HepG2 (cell line): Measurements from ENCODE around the gene ISY1. TPM values are rescaled to one million over a fixed set of nuclear protein-coding genes. Genes with fewer than 3 reads are reported as not detected.

Experiments
- ATAC-seq: fragments of 200-7000 bp; cut with Tn5 transposase; 3 replicates; pipeline ENCODE4 v1.9.1; 2020; ENCODE audit warnings: mild to moderate bottlenecking, moderate library complexity
- BruUV-seq: library from RNA; stranded (reverse); fragments of 400-500 nt; replicated peaks from 2 replicates; lab custom pipeline; 2021; lab: Mats Ljungman, UMichigan
- CTCF ChIA-PET: fragments of 300-600 bp; formaldehyde crosslinking; extraction: SDS; loops from one replicate; lab custom pipeline; 2021; ENCODE audit warnings: low total read pairs, inconsistent platforms, low intra/inter-chr PET ratio; lab: Yijun Ruan, JAX
- POLR2A ChIA-PET: fragments of 350-600 bp; sonication (Branson Sonifier 250); formaldehyde crosslinking; loops from one replicate; lab custom pipeline; 2020; ENCODE audit warnings: antibody characterized with exemption, inconsistent platforms; lab: Yijun Ruan, JAX
- DNase-seq: peaks from one replicate; pipeline ENCODE4 v3.0.0-alpha.2; 2015; ENCODE audit warnings: low spot score
- FAIRE-seq: peaks from 3 replicates; lab custom pipeline; 2011; peaks lifted over from hg19 to GRCh38; lab: Jason Lieb, UNC
- H2AFZ ChIP-seq: one replicate; pipeline ENCODE4 v1.6.1; 2011; ENCODE audit warnings: low read length, inconsistent platforms
- H3K27ac ChIP-seq: fragments of 300-600 bp; 3 replicates; pipeline ENCODE4 v1.8.0; 2011; ENCODE audit warnings: mixed run types, mild to moderate bottlenecking, mixed read lengths, low read length, inconsistent platforms; ENCODE audit not compliant: insufficient read depth; ENCODE audit errors: extremely low read length
- H3K27me3 ChIP-seq, 2 experiments: fragments of 200-600 bp in 1 of 2; 2 replicates in 1 of 2; 3 replicates in 1 of 2; pipeline versions ENCODE4 v1.6.0 to v1.8.0; 2011; ENCODE audit warnings: low read length in 2 of 2, mild to moderate bottlenecking in 2 of 2, moderate library complexity in 2 of 2, inconsistent platforms in 1 of 2; ENCODE audit not compliant: insufficient read depth in 2 of 2, control insufficient read depth in 1 of 2
- H3K36me3 ChIP-seq, 2 experiments: fragments of 200-600 bp in 1 of 2; replicated peaks in 1 of 2; 2 replicates in 1 of 2; 3 replicates in 1 of 2; pipeline versions ENCODE4 v1.5.1 to v1.8.0; 2011; ENCODE audit warnings: low read length in 2 of 2, inconsistent platforms in 1 of 2; ENCODE audit not compliant: insufficient read depth in 2 of 2, control insufficient read depth in 1 of 2
- H3K4me1 ChIP-seq: 2 replicates; pipeline ENCODE4 v1.5.1; 2012; ENCODE audit warnings: low read length, inconsistent platforms; ENCODE audit not compliant: insufficient read depth
- H3K4me2 ChIP-seq: 2 replicates; pipeline ENCODE4 v1.6.0; 2011; ENCODE audit warnings: low read depth, low read length, inconsistent platforms
- H3K4me3 ChIP-seq, 3 experiments: fragments of 200-600 bp in 1 of 3; sonication (generic), shearing (Covaris generic) in 1 of 3; replicated peaks in 1 of 3; 2 replicates each; pipeline ENCODE4 v1.5.1; 2011 to 2016; ENCODE audit warnings: low read length in 3 of 3, inconsistent platforms in 2 of 3, low read depth in 2 of 3, mild to moderate bottlenecking in 2 of 3, control low read depth in 1 of 3, mixed read lengths in 1 of 3; ENCODE audit not compliant: insufficient read depth in 1 of 3
- H3K79me2 ChIP-seq: one replicate; pipeline ENCODE4 v1.6.1; 2011; ENCODE audit warnings: low read length, inconsistent platforms; ENCODE audit not compliant: insufficient read depth
- H3K9ac ChIP-seq: 2 replicates; pipeline ENCODE4 v1.6.0; 2011; ENCODE audit warnings: mild to moderate bottlenecking, low read depth, low read length, inconsistent platforms; ENCODE audit not compliant: insufficient read depth
- H3K9me3 ChIP-seq: 2 replicates; pipeline ENCODE4 v1.5.1; 2012; ENCODE audit warnings: mild to moderate bottlenecking, low read length
- H4K20me1 ChIP-seq: 2 replicates; pipeline ENCODE4 v1.6.0; 2011; ENCODE audit warnings: inconsistent platforms, mild to moderate bottlenecking, low read length, moderate library complexity; ENCODE audit not compliant: insufficient read depth
- ESRRA ChIP-seq: sonication (generic); formaldehyde crosslinking; IDR thresholded peaks from 2 replicates; pipeline ENCODE4 v1.5.1; 2020; ENCODE audit warnings: mild to moderate bottlenecking, low read depth, missing genetic modification reagents
- FOXA1 ChIP-seq, 2 experiments: fragments of 450-650 bp in 1 of 2; sonication (generic) in 1 of 2; formaldehyde crosslinking in 1 of 2; IDR thresholded peaks; 2 replicates each; pipeline versions ENCODE4 v1.4.0 to v1.6.1; 2016 to 2020; ENCODE audit warnings: missing genetic modification reagents in 1 of 2
- KDM5B ChIP-seq: sonication (generic); formaldehyde crosslinking; IDR thresholded peaks from 2 replicates; pipeline ENCODE4 v1.4.0; 2020; ENCODE audit warnings: missing genetic modification reagents, mild to moderate bottlenecking, borderline replicate concordance
- SYNCRIP ChIP-seq: fragments of 200-400 bp; formaldehyde crosslinking; IDR thresholded peaks from 2 replicates; pipeline ENCODE4 v1.6.1; 2018; ENCODE audit warnings: mild to moderate bottlenecking, low read depth, low read length; ENCODE audit not compliant: insufficient read depth
- TIGD3 ChIP-seq: sonication (generic); formaldehyde crosslinking; IDR thresholded peaks from 2 replicates; pipeline ENCODE4 v1.5.1; 2020; ENCODE audit warnings: mild to moderate bottlenecking, missing genetic modification reagents, borderline replicate concordance
- ZFYVE20 ChIP-seq: sonication (generic); formaldehyde crosslinking; IDR thresholded peaks from 2 replicates; pipeline ENCODE4 v1.8.0; 2023; ENCODE audit warnings: low read depth, mild to moderate bottlenecking, moderate library complexity, missing genetic modification reagents, borderline replicate concordance
- ZNF207 ChIP-seq: fragments of 450-650 bp; IDR thresholded peaks from 2 replicates; pipeline ENCODE4 v1.6.1; 2016; ENCODE audit warnings: antibody characterized with exemption, borderline replicate concordance
- ZNF230 ChIP-seq: sonication (generic); formaldehyde crosslinking; IDR thresholded peaks from 2 replicates; pipeline ENCODE4 v1.4.0; 2020; ENCODE audit warnings: mild to moderate bottlenecking, missing genetic modification reagents
- whole genome bisulfite sequencing: methylation state at CpG from one replicate; pipeline ENCODE4 v1.1.6; 2017; ENCODE audit warnings: low lambda C conversion rate; 5-methylcytosine and 5-hydroxymethylcytosine counted together
- in situ Hi-C: cut with HindIII; loops from 2 replicates; pipeline ENCODE4 v1.10.0; 2017; ENCODE audit warnings: low pct_unique_long_range_greater_than_20kb; ENCODE audit not compliant: extremely low pct_ligation_motif_present
- intact Hi-C: fragments of 100-400 bp; cut with micrococcal nuclease; formaldehyde crosslinking; loops from one replicate; pipeline ENCODE4 v1.10.0; 2022; ENCODE audit not compliant: unreplicated experiment
- polyA plus RNA-seq, 8 experiments: library from polyadenylated mRNA; depleted of rRNA in 3 of 8; stranded (reverse) in 7 of 8; unstranded in 1 of 8; fragments of >200 nt; fragmentation: Illumina TruSeq in 4 of 8; extraction: Trizol in 4 of 8; gene quantifications; 2 replicates each; pipeline versions ENCODE4 v1.2.1 to v1.2.3, GENCODE V29; 2011 to 2016; ENCODE audit warnings: low read depth in 4 of 8, missing spikeins in 1 of 8, mixed read lengths in 1 of 8; ENCODE audit not compliant: insufficient read depth in 1 of 8
- total RNA-seq, 5 experiments: library from RNA; depleted of rRNA; stranded (reverse); fragments of >200 nt; fragmentation: Illumina TruSeq; extraction: Trizol; gene quantifications; 2 replicates each; pipeline ENCODE4 v1.2.3, GENCODE V29; 2016; ENCODE audit warnings: low read depth in 1 of 5
- TF ChIP-seq, protein P1 (sequence below): sonication (generic); formaldehyde crosslinking; IDR thresholded peaks from 2 replicates; pipeline ENCODE4 v1.4.0; 2020; ENCODE audit warnings: missing genetic modification reagents
- TF ChIP-seq, protein P2 (sequence below): sonication (generic); formaldehyde crosslinking; IDR thresholded peaks from 2 replicates; pipeline ENCODE4 v1.4.0; 2020; ENCODE audit warnings: missing genetic modification reagents, borderline replicate concordance
- TF ChIP-seq, protein P3 (sequence below): IDR thresholded peaks from 2 replicates; pipeline ENCODE4 v1.6.1; 2016; ENCODE audit warnings: missing compliant biosample characterization, missing genetic modification reagents, borderline replicate concordance

Gene ISY1
- total and polyA plus RNA-seq, 2 of the 13 experiments (the other 11 are each of a cell fraction or from before 2014, with no cell fraction given): 21.0 to 39.1 TPM

- TF ChIP-seq, protein P1, sequence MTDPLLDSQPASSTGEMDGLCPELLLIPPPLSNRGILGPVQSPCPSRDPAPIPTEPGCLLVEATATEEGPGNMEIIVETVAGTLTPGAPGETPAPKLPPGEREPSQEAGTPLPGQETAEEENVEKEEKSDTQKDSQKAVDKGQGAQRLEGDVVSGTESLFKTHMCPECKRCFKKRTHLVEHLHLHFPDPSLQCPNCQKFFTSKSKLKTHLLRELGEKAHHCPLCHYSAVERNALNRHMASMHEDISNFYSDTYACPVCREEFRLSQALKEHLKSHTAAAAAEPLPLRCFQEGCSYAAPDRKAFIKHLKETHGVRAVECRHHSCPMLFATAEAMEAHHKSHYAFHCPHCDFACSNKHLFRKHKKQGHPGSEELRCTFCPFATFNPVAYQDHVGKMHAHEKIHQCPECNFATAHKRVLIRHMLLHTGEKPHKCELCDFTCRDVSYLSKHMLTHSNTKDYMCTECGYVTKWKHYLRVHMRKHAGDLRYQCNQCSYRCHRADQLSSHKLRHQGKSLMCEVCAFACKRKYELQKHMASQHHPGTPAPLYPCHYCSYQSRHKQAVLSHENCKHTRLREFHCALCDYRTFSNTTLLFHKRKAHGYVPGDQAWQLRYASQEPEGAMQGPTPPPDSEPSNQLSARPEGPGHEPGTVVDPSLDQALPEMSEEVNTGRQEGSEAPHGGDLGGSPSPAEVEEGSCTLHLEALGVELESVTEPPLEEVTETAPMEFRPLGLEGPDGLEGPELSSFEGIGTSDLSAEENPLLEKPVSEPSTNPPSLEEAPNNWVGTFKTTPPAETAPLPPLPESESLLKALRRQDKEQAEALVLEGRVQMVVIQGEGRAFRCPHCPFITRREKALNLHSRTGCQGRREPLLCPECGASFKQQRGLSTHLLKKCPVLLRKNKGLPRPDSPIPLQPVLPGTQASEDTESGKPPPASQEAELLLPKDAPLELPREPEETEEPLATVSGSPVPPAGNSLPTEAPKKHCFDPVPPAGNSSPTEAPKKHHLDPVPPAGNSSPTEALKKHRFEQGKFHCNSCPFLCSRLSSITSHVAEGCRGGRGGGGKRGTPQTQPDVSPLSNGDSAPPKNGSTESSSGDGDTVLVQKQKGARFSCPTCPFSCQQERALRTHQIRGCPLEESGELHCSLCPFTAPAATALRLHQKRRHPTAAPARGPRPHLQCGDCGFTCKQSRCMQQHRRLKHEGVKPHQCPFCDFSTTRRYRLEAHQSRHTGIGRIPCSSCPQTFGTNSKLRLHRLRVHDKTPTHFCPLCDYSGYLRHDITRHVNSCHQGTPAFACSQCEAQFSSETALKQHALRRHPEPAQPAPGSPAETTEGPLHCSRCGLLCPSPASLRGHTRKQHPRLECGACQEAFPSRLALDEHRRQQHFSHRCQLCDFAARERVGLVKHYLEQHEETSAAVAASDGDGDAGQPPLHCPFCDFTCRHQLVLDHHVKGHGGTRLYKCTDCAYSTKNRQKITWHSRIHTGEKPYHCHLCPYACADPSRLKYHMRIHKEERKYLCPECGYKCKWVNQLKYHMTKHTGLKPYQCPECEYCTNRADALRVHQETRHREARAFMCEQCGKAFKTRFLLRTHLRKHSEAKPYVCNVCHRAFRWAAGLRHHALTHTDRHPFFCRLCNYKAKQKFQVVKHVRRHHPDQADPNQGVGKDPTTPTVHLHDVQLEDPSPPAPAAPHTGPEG (CRISPR knock-in tag): no peak
- TF ChIP-seq, all 625 proteins: peak for 1
Observed at GRCh38 chr3:129173725-129174124, 12.9 kb upstream of the ISY1 start (continued).

- no peaks in the 10 kb centered on the region for H3K9me3 ChIP-seq
- no peak for DNase-seq
- H3K4me1 ChIP-seq: peaks cover 47% of the 10 kb centered on the region
- no peak overlapping the region for H2AFZ ChIP-seq
- peaks cover 8 to 58% of the 10 kb centered on the region in 2 experiments for H3K36me3 ChIP-seq
- H3K79me2 ChIP-seq: peaks cover 73% of the 10 kb centered on the region
- intact Hi-C loops (no loop called here), in situ Hi-C loops (no loop called here)
- H3K9ac ChIP-seq: no peak overlapping the region
- H3K27me3 ChIP-seq: no peaks in the 10 kb centered on the region
- H4K20me1 ChIP-seq: peaks cover 67% of the 10 kb centered on the region
- BruUV-seq: no TSS peak
- no peak overlapping the region for H3K4me2 ChIP-seq
- ATAC-seq: no peak
- CTCF ChIA-PET: interaction anchor here (1.8 kb wide), 1 partner anchor 72 kb away, joined by 4 read pairs; no protein-coding TSS in a partner anchor
- H3K27ac ChIP-seq: no peak overlapping the region
- 93% methylated on average over 2 of the region's 2 CpGs for WGBS
- no peak for FAIRE-seq
- H3K4me3 ChIP-seq: no peak overlapping the region
- POLR2A ChIA-PET: interaction anchor here (1.5 kb wide), 1 partner anchor 76 kb away, joined by 3 read pairs; the partner anchor contains the start of gene COPG1
- TF ChIP-seq, protein P2, sequence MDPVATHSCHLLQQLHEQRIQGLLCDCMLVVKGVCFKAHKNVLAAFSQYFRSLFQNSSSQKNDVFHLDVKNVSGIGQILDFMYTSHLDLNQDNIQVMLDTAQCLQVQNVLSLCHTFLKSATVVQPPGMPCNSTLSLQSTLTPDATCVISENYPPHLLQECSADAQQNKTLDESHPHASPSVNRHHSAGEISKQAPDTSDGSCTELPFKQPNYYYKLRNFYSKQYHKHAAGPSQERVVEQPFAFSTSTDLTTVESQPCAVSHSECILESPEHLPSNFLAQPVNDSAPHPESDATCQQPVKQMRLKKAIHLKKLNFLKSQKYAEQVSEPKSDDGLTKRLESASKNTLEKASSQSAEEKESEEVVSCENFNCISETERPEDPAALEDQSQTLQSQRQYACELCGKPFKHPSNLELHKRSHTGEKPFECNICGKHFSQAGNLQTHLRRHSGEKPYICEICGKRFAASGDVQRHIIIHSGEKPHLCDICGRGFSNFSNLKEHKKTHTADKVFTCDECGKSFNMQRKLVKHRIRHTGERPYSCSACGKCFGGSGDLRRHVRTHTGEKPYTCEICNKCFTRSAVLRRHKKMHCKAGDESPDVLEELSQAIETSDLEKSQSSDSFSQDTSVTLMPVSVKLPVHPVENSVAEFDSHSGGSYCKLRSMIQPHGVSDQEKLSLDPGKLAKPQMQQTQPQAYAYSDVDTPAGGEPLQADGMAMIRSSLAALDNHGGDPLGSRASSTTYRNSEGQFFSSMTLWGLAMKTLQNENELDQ (CRISPR knock-in tag): no peak
- TF ChIP-seq ZNF230 (CRISPR knock-in tag): no peak
- TF ChIP-seq FOXA1 (IDR thresholded peaks at IDR 0.05): no peak
- TF ChIP-seq FOXA1 (CRISPR knock-in tag; IDR thresholded peaks at IDR 0.05): no peak
- no peak for TF ChIP-seq ESRRA (CRISPR knock-in tag)
- TF ChIP-seq, protein P3, sequence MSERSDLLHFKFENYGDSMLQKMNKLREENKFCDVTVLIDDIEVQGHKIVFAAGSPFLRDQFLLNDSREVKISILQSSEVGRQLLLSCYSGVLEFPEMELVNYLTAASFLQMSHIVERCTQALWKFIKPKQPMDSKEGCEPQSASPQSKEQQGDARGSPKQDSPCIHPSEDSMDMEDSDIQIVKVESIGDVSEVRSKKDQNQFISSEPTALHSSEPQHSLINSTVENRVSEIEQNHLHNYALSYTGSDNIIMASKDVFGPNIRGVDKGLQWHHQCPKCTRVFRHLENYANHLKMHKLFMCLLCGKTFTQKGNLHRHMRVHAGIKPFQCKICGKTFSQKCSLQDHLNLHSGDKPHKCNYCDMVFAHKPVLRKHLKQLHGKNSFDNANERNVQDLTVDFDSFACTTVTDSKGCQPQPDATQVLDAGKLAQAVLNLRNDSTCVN (CRISPR knock-in tag): no peak
- no peak for TF ChIP-seq SYNCRIP
- TF ChIP-seq KDM5B (CRISPR knock-in tag): no peak
- no peak for TF ChIP-seq ZFYVE20
- TF ChIP-seq ZNF207: no peak
- no peak for TF ChIP-seq TIGD3 (CRISPR knock-in tag)
Observed at GRCh38 chr3:129173206-129173605, 12.3 kb upstream of the ISY1 start.
